Ishikawa (cell line): ENCODE results near the gene UCP1.

Source experiments
- CEBPB ChIP-seq: IDR thresholded peaks from 2 replicates; pipeline ENCODE4 v1.6.1; 2012
- CREB1 ChIP-seq: IDR thresholded peaks from 2 replicates; pipeline ENCODE4 v1.6.1; 2012; ENCODE audit warnings: low read depth
- EGR1 ChIP-seq: IDR thresholded peaks from 2 replicates; pipeline ENCODE4 v1.6.1; 2012
- EP300 ChIP-seq: IDR thresholded peaks from 2 replicates; pipeline ENCODE4 v1.6.1; 2012; ENCODE audit warnings: borderline replicate concordance
- FOXM1 ChIP-seq: IDR thresholded peaks from 2 replicates; pipeline ENCODE4 v1.6.1; 2012; ENCODE audit warnings: low read depth, borderline replicate concordance
- NFIC ChIP-seq: IDR thresholded peaks from 2 replicates; pipeline ENCODE4 v1.6.1; 2012
- RAD21 ChIP-seq: IDR thresholded peaks from 2 replicates; pipeline ENCODE4 v1.6.1; 2012; ENCODE audit warnings: low read depth
- TAF1 ChIP-seq: IDR thresholded peaks from 2 replicates; pipeline ENCODE4 v1.6.1; 2012; ENCODE audit warnings: low read depth, mild to moderate bottlenecking
- TCF12 ChIP-seq: IDR thresholded peaks from 2 replicates; pipeline ENCODE4 v1.6.1; 2012; ENCODE audit warnings: low read depth
- TEAD4 ChIP-seq: IDR thresholded peaks from 2 replicates; pipeline ENCODE4 v1.6.1; 2012
- YY1 ChIP-seq: IDR thresholded peaks from 2 replicates; pipeline ENCODE4 v1.6.1; 2012; ENCODE audit warnings: low read depth
- ZBTB7A ChIP-seq: IDR thresholded peaks from 2 replicates; pipeline ENCODE4 v1.6.1; 2012; ENCODE audit warnings: low read depth
- TF ChIP-seq, protein P1 (sequence below): IDR thresholded peaks from 2 replicates; pipeline ENCODE4 v1.6.1; 2012; ENCODE audit warnings: low read depth, mild to moderate bottlenecking
- TF ChIP-seq, protein P2 (sequence below): IDR thresholded peaks from 2 replicates; pipeline ENCODE4 v1.6.1; 2012
- TF ChIP-seq, protein P3 (sequence below): IDR thresholded peaks from 2 replicates; pipeline ENCODE4 v1.6.1; 2012

The UCP1 gene

DNA sequence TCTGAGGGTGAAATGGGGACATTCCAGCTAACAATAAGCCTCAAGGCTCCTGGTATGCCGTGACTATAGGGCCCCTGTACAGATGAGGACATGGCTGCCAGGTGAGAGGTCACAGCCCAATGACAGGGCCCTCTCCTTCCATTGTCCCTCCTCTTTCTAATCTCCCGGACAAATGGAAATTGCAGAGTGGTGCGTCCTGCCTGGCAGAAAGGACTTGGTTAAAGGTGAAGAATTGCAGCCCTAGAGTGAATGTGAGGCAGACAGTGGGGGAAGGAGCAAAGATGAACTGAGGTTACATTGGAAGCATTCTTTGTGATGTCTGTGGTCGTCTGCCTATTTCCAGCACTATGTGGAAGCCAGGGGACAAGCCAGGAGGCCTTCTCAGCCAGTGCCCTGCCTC, 6.7 kb upstream of the UCP1 start:
- TF ChIP-seq, protein P1, sequence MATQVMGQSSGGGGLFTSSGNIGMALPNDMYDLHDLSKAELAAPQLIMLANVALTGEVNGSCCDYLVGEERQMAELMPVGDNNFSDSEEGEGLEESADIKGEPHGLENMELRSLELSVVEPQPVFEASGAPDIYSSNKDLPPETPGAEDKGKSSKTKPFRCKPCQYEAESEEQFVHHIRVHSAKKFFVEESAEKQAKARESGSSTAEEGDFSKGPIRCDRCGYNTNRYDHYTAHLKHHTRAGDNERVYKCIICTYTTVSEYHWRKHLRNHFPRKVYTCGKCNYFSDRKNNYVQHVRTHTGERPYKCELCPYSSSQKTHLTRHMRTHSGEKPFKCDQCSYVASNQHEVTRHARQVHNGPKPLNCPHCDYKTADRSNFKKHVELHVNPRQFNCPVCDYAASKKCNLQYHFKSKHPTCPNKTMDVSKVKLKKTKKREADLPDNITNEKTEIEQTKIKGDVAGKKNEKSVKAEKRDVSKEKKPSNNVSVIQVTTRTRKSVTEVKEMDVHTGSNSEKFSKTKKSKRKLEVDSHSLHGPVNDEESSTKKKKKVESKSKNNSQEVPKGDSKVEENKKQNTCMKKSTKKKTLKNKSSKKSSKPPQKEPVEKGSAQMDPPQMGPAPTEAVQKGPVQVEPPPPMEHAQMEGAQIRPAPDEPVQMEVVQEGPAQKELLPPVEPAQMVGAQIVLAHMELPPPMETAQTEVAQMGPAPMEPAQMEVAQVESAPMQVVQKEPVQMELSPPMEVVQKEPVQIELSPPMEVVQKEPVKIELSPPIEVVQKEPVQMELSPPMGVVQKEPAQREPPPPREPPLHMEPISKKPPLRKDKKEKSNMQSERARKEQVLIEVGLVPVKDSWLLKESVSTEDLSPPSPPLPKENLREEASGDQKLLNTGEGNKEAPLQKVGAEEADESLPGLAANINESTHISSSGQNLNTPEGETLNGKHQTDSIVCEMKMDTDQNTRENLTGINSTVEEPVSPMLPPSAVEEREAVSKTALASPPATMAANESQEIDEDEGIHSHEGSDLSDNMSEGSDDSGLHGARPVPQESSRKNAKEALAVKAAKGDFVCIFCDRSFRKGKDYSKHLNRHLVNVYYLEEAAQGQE: no peak
- TF ChIP-seq FOXM1 (no peak), EGR1 (no peak), TAF1 (no peak), EP300 (no peak), CREB1 (no peak), TCF12 (no peak), NFIC (no peak), TEAD4 (no peak), ZBTB7A (no peak), RAD21 (no peak), YY1 (no peak), CEBPB (no peak)
- TF ChIP-seq, protein P2, sequence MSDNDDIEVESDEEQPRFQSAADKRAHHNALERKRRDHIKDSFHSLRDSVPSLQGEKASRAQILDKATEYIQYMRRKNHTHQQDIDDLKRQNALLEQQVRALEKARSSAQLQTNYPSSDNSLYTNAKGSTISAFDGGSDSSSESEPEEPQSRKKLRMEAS: no peak
- TF ChIP-seq, protein P3, sequence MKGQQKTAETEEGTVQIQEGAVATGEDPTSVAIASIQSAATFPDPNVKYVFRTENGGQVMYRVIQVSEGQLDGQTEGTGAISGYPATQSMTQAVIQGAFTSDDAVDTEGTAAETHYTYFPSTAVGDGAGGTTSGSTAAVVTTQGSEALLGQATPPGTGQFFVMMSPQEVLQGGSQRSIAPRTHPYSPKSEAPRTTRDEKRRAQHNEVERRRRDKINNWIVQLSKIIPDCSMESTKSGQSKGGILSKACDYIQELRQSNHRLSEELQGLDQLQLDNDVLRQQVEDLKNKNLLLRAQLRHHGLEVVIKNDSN: no peak

DNA sequence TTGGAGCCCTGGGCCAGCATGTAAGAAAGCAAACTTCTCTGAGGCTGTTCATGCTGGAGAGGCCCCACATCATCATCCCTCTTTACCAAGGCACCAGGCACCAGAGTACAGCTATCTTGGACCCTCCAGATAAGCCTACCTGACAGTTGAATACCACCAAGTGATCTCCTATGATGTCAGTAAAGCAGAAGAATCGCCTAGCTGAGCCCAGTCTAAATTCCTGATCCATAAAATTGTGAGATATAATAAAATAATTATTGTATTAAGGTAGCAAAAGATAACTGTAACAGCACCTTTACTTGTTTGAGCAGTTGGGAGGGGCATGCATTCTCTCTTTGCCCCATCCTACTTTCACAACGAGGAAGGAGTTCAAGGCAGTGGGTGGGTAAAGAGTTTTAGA, 2.9 kb upstream of the UCP1 start:
- TF ChIP-seq, protein P1: no peak
- TF ChIP-seq FOXM1 (no peak), EP300 (no peak), YY1 (no peak), NFIC (no peak), TCF12 (no peak), CEBPB (no peak), TAF1 (no peak)
- TF ChIP-seq, protein P2: no peak

DNA sequence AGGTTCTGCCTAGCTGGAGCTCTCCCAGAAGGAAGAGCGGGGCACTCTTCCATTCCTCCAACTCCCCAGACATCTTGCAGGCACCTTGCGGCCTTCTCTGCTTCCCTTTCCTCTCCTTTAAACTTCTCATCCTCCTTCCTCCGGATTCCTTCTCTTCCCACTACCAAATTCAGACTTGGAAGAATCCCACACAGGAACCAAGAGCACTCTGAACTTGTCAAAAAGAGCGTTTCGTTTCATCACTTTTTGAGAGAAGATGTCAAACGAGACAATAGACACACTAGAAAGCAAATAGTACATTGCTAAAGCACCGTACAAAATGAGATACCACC, 512 bp upstream of the UCP1 start:
- no peak for TF ChIP-seq RAD21
- TF ChIP-seq, protein P2: no peak

DNA sequence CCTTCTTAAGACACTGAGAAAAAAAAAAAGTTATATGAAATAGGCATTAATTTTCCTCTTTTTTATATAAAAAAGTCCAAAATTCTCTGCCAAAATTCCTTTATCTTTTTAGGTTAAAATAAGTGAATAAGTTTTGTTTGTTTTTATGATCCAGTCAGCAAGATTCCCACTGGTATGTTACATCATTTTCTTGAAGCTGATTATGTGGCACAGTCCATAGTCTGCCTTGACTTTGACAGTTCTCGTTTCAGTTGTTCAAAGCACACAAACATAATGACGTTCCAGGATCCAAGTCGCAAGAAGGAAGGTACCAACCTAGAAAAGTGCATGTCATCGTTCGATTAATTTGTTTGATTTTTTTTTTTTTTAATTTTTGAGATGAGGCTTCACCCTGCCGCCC, 9.1 kb downstream of the UCP1 start:
- TF ChIP-seq NFIC: no peak
- no peak for TF ChIP-seq RAD21
- TF ChIP-seq, protein P3: no peak
- no peak for TF ChIP-seq TEAD4
- no peak for TF ChIP-seq FOXM1
- TF ChIP-seq, protein P1: no peak

DNA sequence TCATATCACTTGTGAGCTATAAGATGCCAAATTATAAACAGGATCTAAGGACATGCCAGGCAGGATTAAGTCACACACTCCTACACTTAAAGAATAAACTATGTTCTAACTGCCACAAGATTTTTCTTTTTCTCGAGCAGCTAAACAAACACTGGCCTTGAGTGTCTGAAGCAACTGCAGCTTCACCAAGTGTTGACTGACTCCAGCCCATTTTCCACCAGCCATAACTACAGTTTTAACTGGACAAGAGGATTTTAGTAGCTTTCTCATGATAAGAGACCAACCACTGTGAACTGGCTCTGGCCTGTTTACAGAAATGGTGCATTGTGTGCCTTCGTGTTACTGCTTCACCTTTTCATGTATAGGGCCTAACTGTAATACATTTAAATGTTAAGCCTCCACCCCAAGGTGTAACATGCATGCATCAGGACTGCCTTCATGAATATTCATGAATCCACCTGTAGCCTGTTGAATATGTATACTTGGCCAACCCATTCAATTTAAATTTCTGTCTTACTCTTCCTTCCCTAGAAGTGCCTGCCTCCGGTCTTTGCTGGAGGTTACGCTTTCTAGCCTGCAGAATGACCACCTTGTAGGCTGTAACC, 10.8 kb downstream of the UCP1 start:
- TF ChIP-seq, protein P3: no peak
- TF ChIP-seq TEAD4: no peak
- no peak for TF ChIP-seq ZBTB7A
- TF ChIP-seq NFIC: no peak
- TF ChIP-seq, protein P2: no peak
